Measurements from ENCODE around the gene TGFBR3.

DNA sequence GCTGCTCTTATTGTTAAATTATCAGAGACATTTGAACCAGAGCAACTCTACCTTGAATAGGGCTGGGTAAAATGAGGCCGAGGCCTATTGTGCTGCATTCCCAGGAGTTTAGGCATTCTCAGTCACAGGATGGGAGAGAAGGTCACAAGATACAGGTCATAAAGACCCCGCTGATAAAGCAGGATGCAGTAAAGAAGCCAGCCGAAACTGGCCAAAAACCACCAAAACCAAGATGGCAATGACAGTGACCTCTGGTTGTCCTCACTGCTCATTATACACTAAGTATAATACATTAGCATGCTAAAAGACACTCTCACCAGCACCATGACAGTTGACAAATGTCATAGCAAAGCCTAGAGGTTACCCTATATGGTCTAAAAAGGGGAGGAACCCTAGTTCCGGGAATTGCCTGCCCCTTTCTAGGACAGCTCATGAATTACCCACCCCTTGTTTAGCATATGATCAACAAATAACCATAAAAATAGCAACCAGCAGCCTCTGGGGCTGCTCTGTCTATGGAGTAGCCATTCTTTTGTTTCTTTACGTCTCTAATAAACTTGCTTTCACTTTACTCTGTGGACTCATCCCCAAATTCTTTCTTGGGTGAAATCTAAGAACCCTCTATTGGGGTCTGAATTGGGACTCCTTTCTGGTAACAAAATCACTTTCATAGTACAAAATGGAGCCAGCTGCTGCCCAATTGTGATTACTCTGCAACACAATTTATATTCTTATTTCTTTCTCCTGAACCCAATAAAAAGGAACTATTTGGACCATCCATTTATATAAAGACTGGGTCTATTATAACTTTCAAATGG lies 179.6 kb downstream of the TGFBR3 start:
- no peak for TF ChIP-seq EZH2 (IDR thresholded peaks at IDR 0.05; ENCODE audit: borderline replicate concordance, low read depth, low read length, severe bottlenecking)
- TF ChIP-seq, protein P1, sequence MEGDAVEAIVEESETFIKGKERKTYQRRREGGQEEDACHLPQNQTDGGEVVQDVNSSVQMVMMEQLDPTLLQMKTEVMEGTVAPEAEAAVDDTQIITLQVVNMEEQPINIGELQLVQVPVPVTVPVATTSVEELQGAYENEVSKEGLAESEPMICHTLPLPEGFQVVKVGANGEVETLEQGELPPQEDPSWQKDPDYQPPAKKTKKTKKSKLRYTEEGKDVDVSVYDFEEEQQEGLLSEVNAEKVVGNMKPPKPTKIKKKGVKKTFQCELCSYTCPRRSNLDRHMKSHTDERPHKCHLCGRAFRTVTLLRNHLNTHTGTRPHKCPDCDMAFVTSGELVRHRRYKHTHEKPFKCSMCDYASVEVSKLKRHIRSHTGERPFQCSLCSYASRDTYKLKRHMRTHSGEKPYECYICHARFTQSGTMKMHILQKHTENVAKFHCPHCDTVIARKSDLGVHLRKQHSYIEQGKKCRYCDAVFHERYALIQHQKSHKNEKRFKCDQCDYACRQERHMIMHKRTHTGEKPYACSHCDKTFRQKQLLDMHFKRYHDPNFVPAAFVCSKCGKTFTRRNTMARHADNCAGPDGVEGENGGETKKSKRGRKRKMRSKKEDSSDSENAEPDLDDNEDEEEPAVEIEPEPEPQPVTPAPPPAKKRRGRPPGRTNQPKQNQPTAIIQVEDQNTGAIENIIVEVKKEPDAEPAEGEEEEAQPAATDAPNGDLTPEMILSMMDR (IDR thresholded peaks at IDR 0.05; ENCODE audit: borderline replicate concordance, extremely low read depth, low read length, poor library complexity, severe bottlenecking), result no peak

Data from DND-41 (cell line).